ENCODE data around the gene SORT1. TPM values are rescaled to one million over a fixed set of nuclear protein-coding genes. Genes with fewer than 3 reads are reported as not detected.

SORT1 gene
- total and polyA plus RNA-seq, 2 of the 4 experiments (the other 2 are of a cell fraction): 15.8 to 16.7 TPM

DNA sequence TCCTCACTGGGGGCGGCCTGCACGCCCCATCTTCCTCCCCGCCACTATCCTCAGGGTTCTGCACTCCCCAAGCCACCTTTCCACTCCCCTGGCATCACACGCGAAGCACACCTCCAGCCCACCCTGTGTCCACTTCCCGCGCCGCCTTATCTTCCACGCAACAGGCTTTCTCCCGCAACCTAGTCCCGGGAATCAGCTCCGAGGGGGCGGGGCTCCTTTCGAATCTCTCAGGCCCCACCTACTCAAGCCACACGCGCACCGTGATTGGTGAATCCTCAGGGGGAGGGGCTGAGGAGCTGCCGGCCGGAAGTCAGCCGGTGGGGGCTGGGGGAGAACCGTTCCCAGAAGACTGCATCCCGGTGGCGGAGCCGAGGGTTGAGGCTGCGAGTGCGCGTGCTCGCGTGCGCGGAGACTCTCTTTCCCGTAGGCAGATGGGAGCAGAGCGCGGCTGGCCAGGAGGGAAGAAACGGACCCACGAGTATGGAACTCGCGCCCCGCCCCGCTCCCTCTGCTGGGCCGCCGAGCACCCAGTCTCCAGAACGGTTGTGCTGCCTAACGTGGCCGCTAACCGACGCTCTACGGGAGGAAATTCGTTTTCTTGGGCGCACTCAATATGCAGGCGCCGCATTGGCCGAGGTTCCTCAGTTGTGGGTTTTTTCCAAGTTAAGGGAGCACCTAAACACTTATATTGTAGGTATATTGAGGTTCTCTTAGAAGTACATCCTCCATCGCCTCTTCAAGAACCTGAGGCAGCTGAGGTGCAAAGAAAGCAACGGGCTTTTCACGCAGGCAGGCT is 114.6 kb downstream of the SORT1 start, which contains the start of gene PSRC1:
Gene PSRC1 (minus strand): TSS at position 194 of the 796 bp plus-strand sequence.
- Histone ChIP-seq H3K79me1 (ENCODE audit: low read depth in 1 of 2, low read length in 2 of 2) (peaks cover 15 to 44% of the 10 kb centered on the region in 2 experiments), H3K18ac (ENCODE audit: low read depth, low read length) (peak within 1 kb of the TSS; percentile 67), H2BK120ac (ENCODE audit: low read depth, low read length) (peak within 1 kb of the TSS; percentile 71), H3K4me3 (ENCODE audit: insufficient read depth, low read depth, low read length) (peak within 1 kb of the TSS; percentile 63), H2AK9ac (replicated peaks; ENCODE audit: low read depth, low read length, poor library complexity) (peak within 1 kb of the TSS; percentile 91), H4K5ac (ENCODE audit: low read depth, low read length) (peak within 1 kb of the TSS; percentile 91), H3K4ac (ENCODE audit: low read depth, low read length) (peak within 1 kb of the TSS; percentile 85), H3K9ac (ENCODE audit: low read depth, low read length) (peak within 1 kb of the TSS; percentile 89), H3K4me1 (ENCODE audit: control insufficient read depth, insufficient read depth, low read length) (peaks cover 5% of the 10 kb centered on the region), H2BK5ac (ENCODE audit: low read depth, low read length, poor library complexity, severe bottlenecking) (peak within 1 kb of the TSS; percentile 85), H3K27ac (ENCODE audit: insufficient read depth, low read length) (peak within 1 kb of the TSS; percentile 93), H4K20me1 (ENCODE audit: insufficient read depth, low read length) (no peaks in the 10 kb centered on the region), H4K8ac (ENCODE audit: low read depth in 2 of 2, low read length in 2 of 2) (peak within 1 kb of the TSS; percentile 97 to 100), H3K36me3 (ENCODE audit: control insufficient read depth, insufficient read depth, low read length) (peaks cover 6% of the 10 kb centered on the region), H2AK5ac (ENCODE audit: low read depth, low read length) (peak within 1 kb of the TSS; percentile 78), H2BK15ac (ENCODE audit: low read depth, low read length) (peak within 1 kb of the TSS; percentile 93; the same call in 2 of the 3 replicates), H3K27me3 (ENCODE audit: control insufficient read depth, insufficient read depth, low read length) (no peaks in the 10 kb centered on the region), H4K91ac (ENCODE audit: insufficient read depth, low read depth, low read length) (peak within 1 kb of the TSS; percentile 76), H2BK20ac (ENCODE audit: low read depth, low read length) (peak within 1 kb of the TSS; percentile 5), H3K56ac (ENCODE audit: extremely low read depth, insufficient read depth, low read length) (peak within 1 kb of the TSS; percentile 92), H3K9me1 (ENCODE audit: insufficient read depth, low read length) (0 out of 2 replicates have a peak, but pooled peaks cover 4% of the 10 kb centered on the region), H3K4me2 (ENCODE audit: low read depth, low read length) (peak within 1 kb of the TSS; percentile 96), H3K9me3 (ENCODE audit: control insufficient read depth, insufficient read depth, low read length) (no peaks in the 10 kb centered on the region), H3K14ac (replicated peaks; ENCODE audit: low read depth, low read length) (peak within 1 kb of the TSS; percentile 79), H3K23ac (ENCODE audit: low read depth, low read length) (peak within 1 kb of the TSS; percentile 93), H2AFZ (replicated peaks; ENCODE audit: low read length, poor library complexity) (peak within 1 kb of the TSS; percentile 95)
- POLR2A ChIA-PET (ENCODE audit: unreplicated experiment): interaction anchor here (0.8 to 1.6 kb wide), 4 partner anchors 13 to 109 kb away, joined by 3 to 4 read pairs (median 3); no protein-coding TSS in a partner anchor
- intact Hi-C loops (cut with micrococcal nuclease): loop anchor here (1.0 to 10.0 kb wide), 5 partner anchors 16 to 342 kb away; no protein-coding TSS in a partner anchor
- peak; percentile 96 for DNase-seq
- ATAC-seq (ENCODE audit: low read depth): peak; percentile 97
- BruUV-seq (replicated peaks): no TSS peak
- WGBS, 2 experiments (ENCODE audit: extremely low coverage in 2 of 2, insufficient read length in 1 of 2): 1% methylated on average over 17 of the region's 56 CpGs; no CpG with 5 or more reads in 1 of the 2 experiments
- CTCF ChIA-PET: interaction anchor here (0.6 to 1.2 kb wide), 5 partner anchors 24 to 115 kb away, joined by 3 to 4 read pairs (median 3); partner anchors contain the start of gene SORT1
- dilution Hi-C loops (cut with HindIII; ENCODE audit: low sequenced_read_pairs, unreplicated experiment): no loop called here
- in situ Hi-C loops (cut with MboI; ENCODE audit: low sequenced_read_pairs): no loop called here
- TF ChIP-seq FOS (IDR thresholded peaks at IDR 0.05; ENCODE audit: low read depth, low read length): no peak
- peak; percentile 67 for TF ChIP-seq RAD21 (IDR thresholded peaks at IDR 0.05; ENCODE audit: low read length)
- no peak for TF ChIP-seq RCOR1 (IDR thresholded peaks at IDR 0.05; ENCODE audit: insufficient replicate concordance, low read length)
- peak; percentile 49; the same call in 1 of the 2 replicates for TF ChIP-seq BHLHE40 (IDR thresholded peaks at IDR 0.05; ENCODE audit: low read depth, low read length)
- peak; percentile 80; the same call in 1 of the 2 replicates for TF ChIP-seq MXI1 (IDR thresholded peaks at IDR 0.05; ENCODE audit: borderline replicate concordance, low read depth, low read length)
- TF ChIP-seq MAZ (IDR thresholded peaks at IDR 0.05; ENCODE audit: borderline replicate concordance, low read depth, low read length): peak; percentile 99
- TF ChIP-seq CTCF (conservative IDR thresholded peaks at IDR 0.05; ENCODE audit: low read depth, low read length): peak; percentile 73
- peak; percentile 60; the same call in 1 of the 2 replicates for TF ChIP-seq POLR2A (IDR thresholded peaks at IDR 0.05; ENCODE audit: low read depth, low read length)
- no peak for TF ChIP-seq RFX5 (IDR thresholded peaks at IDR 0.05; ENCODE audit: low read depth, low read length)
- TF ChIP-seq, protein P1, sequence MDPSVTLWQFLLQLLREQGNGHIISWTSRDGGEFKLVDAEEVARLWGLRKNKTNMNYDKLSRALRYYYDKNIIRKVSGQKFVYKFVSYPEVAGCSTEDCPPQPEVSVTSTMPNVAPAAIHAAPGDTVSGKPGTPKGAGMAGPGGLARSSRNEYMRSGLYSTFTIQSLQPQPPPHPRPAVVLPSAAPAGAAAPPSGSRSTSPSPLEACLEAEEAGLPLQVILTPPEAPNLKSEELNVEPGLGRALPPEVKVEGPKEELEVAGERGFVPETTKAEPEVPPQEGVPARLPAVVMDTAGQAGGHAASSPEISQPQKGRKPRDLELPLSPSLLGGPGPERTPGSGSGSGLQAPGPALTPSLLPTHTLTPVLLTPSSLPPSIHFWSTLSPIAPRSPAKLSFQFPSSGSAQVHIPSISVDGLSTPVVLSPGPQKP (IDR thresholded peaks at IDR 0.05; ENCODE audit: borderline replicate concordance, low read depth, low read length): peak; percentile 7; the same call in 1 of the 2 replicates
- TF ChIP-seq CEBPB (IDR thresholded peaks at IDR 0.05; ENCODE audit: low read depth, low read length): no peak
- TF ChIP-seq CHD1 (IDR thresholded peaks at IDR 0.05; ENCODE audit: low read depth, low read length): no peak
- no peak for TF ChIP-seq MAFK (IDR thresholded peaks at IDR 0.05; ENCODE audit: low read depth, low read length)
